OCI-LY7 (cell line): ENCODE results near the gene TNS3. TPM values are rescaled to one million over a fixed set of nuclear protein-coding genes. Genes with fewer than 3 reads are reported as not detected.

ENCODE experiments used
- BruUV-seq: library from RNA; stranded (reverse); fragments of 400-500 nt; replicated peaks from 2 replicates; lab custom pipeline; 2021; lab: Mats Ljungman, UMichigan
- CTCF ChIA-PET: fragments of 300-600 bp; sonication (Branson Sonifier 250); formaldehyde crosslinking; loops from one replicate; lab custom pipeline; 2022; ENCODE audit warnings: antibody characterized with exemption; ENCODE audit not compliant: unreplicated experiment; lab: Charles Lee
- POLR2A ChIA-PET: fragments of 300-600 bp; sonication (Branson Sonifier 250); formaldehyde crosslinking; loops from one replicate; lab custom pipeline; 2022; ENCODE audit warnings: antibody characterized with exemption; lab: Charles Lee
- DNase-seq: peaks from one replicate; pipeline ENCODE4 v3.0.0-alpha.2; 2015; ENCODE audit warnings: low spot score
- H2AFZ ChIP-seq: fragments of 200-600 bp; sonication (generic), shearing (Covaris generic); 2 replicates; pipeline ENCODE4 v1.6.1; 2014; ENCODE audit warnings: mild to moderate bottlenecking, antibody characterized with exemption, low read length, moderate library complexity
- H3K27ac ChIP-seq: fragments of 200-600 bp; sonication (generic); 2 replicates; pipeline ENCODE4 v1.5.1; 2014; ENCODE audit warnings: mixed run types, low read depth, mild to moderate bottlenecking, moderate library complexity, low read length, inconsistent platforms; ENCODE audit not compliant: poor library complexity, severe bottlenecking
- H3K36me3 ChIP-seq: fragments of 200-600 bp; sonication (generic); 2 replicates; pipeline ENCODE4 v1.6.1; 2014; ENCODE audit warnings: mild to moderate bottlenecking, antibody characterized with exemption, low read length, moderate library complexity, mixed read lengths; ENCODE audit not compliant: insufficient read depth
- H3K4me1 ChIP-seq: fragments of 200-600 bp; sonication (generic); 2 replicates; pipeline ENCODE4 v1.5.1; 2014; ENCODE audit warnings: mild to moderate bottlenecking, low read length; ENCODE audit not compliant: insufficient read depth, poor library complexity, severe bottlenecking
- H3K4me2 ChIP-seq: fragments of 200-600 bp; sonication (generic); 2 replicates; pipeline ENCODE4 v1.6.1; 2014; ENCODE audit warnings: mild to moderate bottlenecking, low read length
- H3K4me3 ChIP-seq: fragments of 200-600 bp; sonication (generic); 2 replicates; pipeline ENCODE4 v1.5.1; 2014; ENCODE audit warnings: mild to moderate bottlenecking, low read depth, low read length; ENCODE audit not compliant: poor library complexity, severe bottlenecking
- H3K79me2 ChIP-seq: fragments of 200-600 bp; sonication (generic); 2 replicates; pipeline ENCODE4 v1.6.1; 2016; ENCODE audit warnings: low read depth, mild to moderate bottlenecking, low read length, moderate library complexity, mixed read lengths; ENCODE audit not compliant: insufficient read depth
- H3K9me2 ChIP-seq: fragments of 200-600 bp; sonication (generic); 2 replicates; pipeline ENCODE4 v1.6.1; 2016; ENCODE audit warnings: mild to moderate bottlenecking, low read length, mixed read lengths; ENCODE audit not compliant: insufficient read depth
- H3K9me3 ChIP-seq: fragments of 200-600 bp; sonication (generic); 2 replicates; pipeline ENCODE4 v1.6.1; 2014; ENCODE audit warnings: mild to moderate bottlenecking, mixed run types, low read length, mixed read lengths
- H4K20me1 ChIP-seq: fragments of 200-600 bp; sonication (generic); 2 replicates; pipeline ENCODE4 v1.6.1; 2014; ENCODE audit warnings: mild to moderate bottlenecking, antibody characterized with exemption, low read length, moderate library complexity, mixed read lengths; ENCODE audit not compliant: insufficient read depth
- EZH2phosphoT487 ChIP-seq: fragments of 200-600 bp; sonication (generic); IDR thresholded peaks from 2 replicates; pipeline ENCODE4 v1.6.1; 2018; ENCODE audit warnings: low read depth, borderline replicate concordance, mild to moderate bottlenecking, mixed run types, antibody characterized with exemption, low read length, moderate library complexity, mixed read lengths
- intact Hi-C: fragments of 100-400 bp; cut with micrococcal nuclease; formaldehyde crosslinking; loops from one replicate; pipeline ENCODE4 v1.10.0; 2022; ENCODE audit not compliant: unreplicated experiment
- total RNA-seq, 2 experiments: library from RNA; depleted of rRNA in 1 of 2; stranded (reverse); fragments of >200 nt in 1 of 2; shearing (Covaris generic) in 1 of 2; gene quantifications; 2 replicates each; pipeline ENCODE4 v1.2.3, GENCODE V29; 2014 to 2022
- TF ChIP-seq, protein P1 (sequence below): fragments of 200-600 bp; sonication (generic); conservative IDR thresholded peaks from 2 replicates; pipeline ENCODE4 v1.5.1; 2014; ENCODE audit warnings: mild to moderate bottlenecking, antibody characterized with exemption, low read length, moderate library complexity, mixed read lengths

TNS3 gene
- total RNA-seq, 2 experiments from 2014 or later, result 9.5 to 42.1 TPM

DNA sequence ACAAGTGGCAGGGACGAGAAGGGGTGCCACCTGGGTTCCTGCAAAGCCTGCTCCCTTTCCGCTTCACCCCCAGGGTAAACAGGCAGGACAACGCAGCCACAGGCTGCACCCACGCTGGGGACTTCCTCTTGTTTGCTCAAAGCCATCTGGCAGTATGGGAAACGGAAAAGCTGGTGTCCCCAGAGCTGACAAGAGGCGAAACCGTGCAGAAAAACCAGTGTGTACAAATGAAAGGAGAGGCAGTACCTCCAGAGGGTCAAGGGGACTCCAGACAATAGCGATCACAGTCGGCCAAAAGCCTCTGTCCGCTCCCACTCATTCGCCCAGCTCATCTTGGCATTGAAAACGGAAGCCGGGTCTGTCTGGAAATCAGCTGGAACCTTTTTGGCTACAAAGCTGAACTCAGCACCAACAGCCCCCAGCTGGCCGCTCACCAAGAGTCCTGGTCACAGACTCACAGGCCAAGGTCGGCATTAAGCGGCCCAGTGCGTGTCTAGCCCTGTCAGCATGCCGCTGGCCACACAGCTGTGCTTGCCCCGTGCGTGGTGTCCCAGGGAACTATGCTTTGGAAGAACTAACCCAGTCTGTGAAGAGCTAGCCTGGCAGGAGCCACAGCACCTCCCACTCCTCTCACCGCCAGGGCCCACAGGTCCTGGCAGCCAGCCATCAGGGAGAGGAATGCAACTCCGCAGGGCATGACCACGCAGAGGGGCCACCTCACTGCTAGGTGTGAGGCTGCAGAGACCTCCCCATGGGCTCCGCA lies 10.4 kb downstream of the TNS3 start:
- Histone ChIP-seq H3K36me3 (peaks cover under 1% of the 10 kb centered on the region; the same call in 1 of the 2 replicates), H3K4me2 (peak overlapping the region; percentile 31; the same call in 1 of the 2 replicates), H3K79me2 (peaks cover 13% of the 10 kb centered on the region; the same call in 1 of the 2 replicates), H4K20me1 (no peaks in the 10 kb centered on the region), H2AFZ (no peak overlapping the region), H3K27ac (no peak overlapping the region), H3K4me1 (peaks cover 64% of the 10 kb centered on the region), H3K9me2 (no peaks in the 10 kb centered on the region), H3K4me3 (no peak overlapping the region), H3K9me3 (no peaks in the 10 kb centered on the region)
- no peak for DNase-seq
- intact Hi-C loops, result no loop called here
- ChIA-PET CTCF (interaction anchor here (0.6 kb wide), 1 partner anchor 142 kb away, joined by 3 read pairs; no protein-coding TSS in a partner anchor), POLR2A (interaction anchor here (0.9 to 1.4 kb wide), 5 partner anchors 8 to 100 kb away, joined by 3 to 5 read pairs (median 4); no protein-coding TSS in a partner anchor)
- TF ChIP-seq EZH2phosphoT487, result no peak
- TF ChIP-seq, protein P1, sequence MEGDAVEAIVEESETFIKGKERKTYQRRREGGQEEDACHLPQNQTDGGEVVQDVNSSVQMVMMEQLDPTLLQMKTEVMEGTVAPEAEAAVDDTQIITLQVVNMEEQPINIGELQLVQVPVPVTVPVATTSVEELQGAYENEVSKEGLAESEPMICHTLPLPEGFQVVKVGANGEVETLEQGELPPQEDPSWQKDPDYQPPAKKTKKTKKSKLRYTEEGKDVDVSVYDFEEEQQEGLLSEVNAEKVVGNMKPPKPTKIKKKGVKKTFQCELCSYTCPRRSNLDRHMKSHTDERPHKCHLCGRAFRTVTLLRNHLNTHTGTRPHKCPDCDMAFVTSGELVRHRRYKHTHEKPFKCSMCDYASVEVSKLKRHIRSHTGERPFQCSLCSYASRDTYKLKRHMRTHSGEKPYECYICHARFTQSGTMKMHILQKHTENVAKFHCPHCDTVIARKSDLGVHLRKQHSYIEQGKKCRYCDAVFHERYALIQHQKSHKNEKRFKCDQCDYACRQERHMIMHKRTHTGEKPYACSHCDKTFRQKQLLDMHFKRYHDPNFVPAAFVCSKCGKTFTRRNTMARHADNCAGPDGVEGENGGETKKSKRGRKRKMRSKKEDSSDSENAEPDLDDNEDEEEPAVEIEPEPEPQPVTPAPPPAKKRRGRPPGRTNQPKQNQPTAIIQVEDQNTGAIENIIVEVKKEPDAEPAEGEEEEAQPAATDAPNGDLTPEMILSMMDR, result no peak
- BruUV-seq, result no TSS peak

DNA sequence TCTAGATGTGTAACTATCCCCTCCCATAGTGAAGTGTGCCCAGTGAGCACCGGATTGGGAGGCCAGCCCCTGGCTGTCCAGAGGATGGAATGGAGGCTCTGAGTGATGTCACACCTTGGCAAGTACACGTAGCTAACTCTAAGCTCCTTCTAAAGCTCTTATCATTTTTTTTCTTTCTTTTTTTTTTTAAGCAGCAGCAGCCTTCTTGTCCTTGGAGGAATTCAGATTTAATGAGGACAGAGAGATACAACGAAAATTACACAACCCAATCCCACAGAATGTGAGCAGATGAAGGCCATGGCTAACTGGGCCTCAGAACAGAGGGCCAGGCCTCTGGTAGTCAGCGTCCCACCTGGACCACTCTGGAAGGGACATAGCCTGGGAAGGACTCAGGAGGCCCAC lies 11.3 kb downstream of the TNS3 start:
- ChIA-PET CTCF (interaction anchor here (0.5 kb wide), 1 partner anchor 135 kb away, joined by 3 read pairs; no protein-coding TSS in a partner anchor), POLR2A (interaction anchor here (0.6 to 1.4 kb wide), 9 partner anchors 9 to 101 kb away, joined by 3 to 5 read pairs (median 3); partner anchors contain the start of gene TNS3)
- Histone ChIP-seq H3K27ac (no peak overlapping the region), H2AFZ (no peak overlapping the region), H3K9me2 (no peaks in the 10 kb centered on the region), H4K20me1 (no peaks in the 10 kb centered on the region), H3K4me3 (no peak overlapping the region), H3K4me1 (peaks cover 56% of the 10 kb centered on the region), H3K36me3 (no peaks in the 10 kb centered on the region), H3K9me3 (no peaks in the 10 kb centered on the region), H3K79me2 (peaks cover 9% of the 10 kb centered on the region; the same call in 1 of the 2 replicates), H3K4me2 (peak overlapping the region; percentile 31; the same call in 1 of the 2 replicates)
- no peak for DNase-seq
- intact Hi-C loops, result no loop called here
- TF ChIP-seq EZH2phosphoT487, result no peak
- BruUV-seq, result no TSS peak

DNA sequence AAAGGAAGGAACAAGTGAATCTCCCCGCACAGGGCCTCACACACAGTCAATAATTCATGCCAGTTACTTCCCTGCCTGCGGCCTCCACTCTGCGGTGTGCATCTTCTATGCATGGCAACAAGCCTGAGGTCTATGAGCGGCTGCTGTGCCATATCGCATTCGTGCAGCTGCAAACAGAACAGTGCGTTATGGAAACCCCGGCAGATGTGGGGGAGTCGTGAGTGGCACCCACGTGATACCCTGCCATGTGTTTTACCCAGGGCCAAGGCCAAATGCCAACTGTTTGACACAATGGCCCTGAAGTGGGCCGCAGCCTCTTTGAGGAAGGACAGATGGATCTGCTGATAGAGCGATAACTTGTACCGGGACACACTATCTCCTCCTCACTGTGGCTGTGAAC lies 13.4 kb downstream of the TNS3 start:
- Histone ChIP-seq H3K4me2 (peak overlapping the region; percentile 52; the same call in 1 of the 2 replicates), H3K4me1 (peaks cover 35% of the 10 kb centered on the region), H3K9me3 (no peaks in the 10 kb centered on the region), H3K36me3 (no peaks in the 10 kb centered on the region), H3K9me2 (no peaks in the 10 kb centered on the region), H3K27ac (no peak overlapping the region), H2AFZ (no peak overlapping the region), H4K20me1 (no peaks in the 10 kb centered on the region), H3K79me2 (peaks cover under 1% of the 10 kb centered on the region; the same call in 1 of the 2 replicates), H3K4me3 (no peak overlapping the region)
- intact Hi-C loops, result no loop called here
- no TSS peak for BruUV-seq
- DNase-seq, result no peak
- TF ChIP-seq EZH2phosphoT487, result no peak
- TF ChIP-seq, protein P1, result no peak
- ChIA-PET POLR2A (no interaction called here), CTCF (no interaction called here)
